Urinary bladder (tissue), 4 donors: ENCODE data around the gene RARB. TPM values are rescaled to one million over a fixed set of nuclear protein-coding genes. Genes with fewer than 3 reads are reported as not detected.

ENCODE experiments used
- DNase-seq: peaks from one replicate; pipeline ENCODE4 v3.0.0-alpha.2; 2015; ENCODE audit errors: extremely low spot score
- H3K27ac ChIP-seq: one replicate; pipeline ENCODE4 v1.5.1; 2013; ENCODE audit warnings: low read depth, mild to moderate bottlenecking, moderate library complexity
- H3K36me3 ChIP-seq: one replicate; pipeline ENCODE4 v1.6.1; 2013; ENCODE audit warnings: mild to moderate bottlenecking, moderate library complexity; ENCODE audit not compliant: insufficient read depth
- H3K4me1 ChIP-seq: one replicate; pipeline ENCODE4 v1.6.1; 2013; ENCODE audit warnings: mild to moderate bottlenecking, moderate library complexity; ENCODE audit not compliant: insufficient read depth
- H3K4me3 ChIP-seq: one replicate; pipeline ENCODE4 v1.5.1; 2013; ENCODE audit warnings: low read depth, low read length
- WGBS: extraction: QIAGEN DNeasy Blood & Tissue Kit; methylation state at CpG from one replicate; pipeline ENCODE4 v1.1.7; 2013; 5-methylcytosine and 5-hydroxymethylcytosine counted together
- polyA plus RNA-seq: library from polyadenylated mRNA; stranded (reverse); fragments of 200-250 nt; gene quantifications from one replicate; pipeline ENCODE4 v1.2.3, GENCODE V29; 2013
- total RNA-seq: library from RNA; depleted of rRNA; stranded (reverse); fragments of >200 nt; gene quantifications from one replicate; pipeline ENCODE4 v1.2.3, GENCODE V29; 2014
- donor health status: healthy with polysubstance abuse.
- donor health status: healthy.

RARB gene
- total and polyA plus RNA-seq, 2 donors: 12.3 to 70.7 TPM

DNA sequence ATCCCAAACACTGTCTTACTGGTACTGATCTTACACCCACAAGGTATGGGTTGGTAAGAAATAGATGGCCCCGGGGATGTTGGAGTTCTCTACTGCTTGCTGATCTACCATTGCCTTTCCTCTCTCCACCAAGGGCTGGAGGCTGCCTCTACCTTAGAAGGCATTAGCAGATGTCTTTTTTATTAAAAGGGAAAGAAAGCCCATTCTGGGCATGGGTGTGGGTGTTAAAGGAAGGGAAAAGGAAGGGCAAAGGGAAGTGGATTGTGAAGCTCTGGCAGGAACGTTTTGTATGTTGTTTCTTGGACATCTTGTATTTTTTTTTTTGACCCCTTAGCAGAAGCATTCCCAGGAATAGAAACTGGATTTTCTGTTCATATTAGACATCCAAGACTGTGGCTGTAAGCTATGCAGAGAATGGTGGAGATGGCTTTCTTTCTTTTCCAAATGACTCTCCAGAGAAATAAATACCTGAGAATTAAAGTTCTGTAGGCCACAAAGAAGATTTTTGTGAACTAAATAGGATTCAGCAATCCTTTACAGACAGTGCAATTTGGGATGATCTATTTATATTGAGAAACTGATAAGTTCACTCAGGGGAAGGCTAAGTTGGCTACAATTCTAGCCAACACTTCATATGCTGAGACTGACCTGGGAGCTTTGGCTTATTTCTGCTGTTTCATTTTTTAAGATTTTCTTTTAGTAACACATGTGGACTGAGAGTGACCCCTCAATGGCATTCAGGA is 127.8 kb downstream of the RARB start:
- Histone ChIP-seq H3K4me1 (no peaks in the 10 kb centered on the region), H3K27ac (no peak overlapping the region), H3K4me3 (no peak overlapping the region), H3K36me3 (no peaks in the 10 kb centered on the region)
- WGBS: 47% methylated on average over 2 of the region's 2 CpGs
- no peak for DNase-seq

DNA sequence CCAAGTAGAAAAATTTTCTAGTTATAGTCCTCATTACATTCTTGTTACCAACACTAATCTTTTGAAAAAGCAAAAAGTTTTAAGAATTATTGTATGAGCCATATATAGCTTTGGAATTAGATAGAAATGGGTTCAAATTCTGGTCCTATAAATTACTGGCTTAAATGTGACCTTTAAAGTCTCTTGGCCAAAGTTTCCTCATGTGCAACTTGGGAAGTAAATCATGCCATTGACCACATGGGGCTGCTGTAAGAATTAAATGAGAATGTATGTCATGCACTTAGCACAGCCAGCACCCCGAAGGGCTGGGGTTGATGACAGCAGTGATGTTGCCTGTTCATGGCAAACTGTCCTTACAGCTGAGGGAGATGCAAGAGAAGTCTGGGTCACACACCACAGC is 128.4 kb downstream of the RARB start:
- WGBS: 61% methylated on average over 1 of the region's 1 CpG
- no peak for DNase-seq
- Histone ChIP-seq H3K4me3 (no peak overlapping the region), H3K4me1 (no peaks in the 10 kb centered on the region), H3K27ac (no peak overlapping the region), H3K36me3 (no peaks in the 10 kb centered on the region)

DNA sequence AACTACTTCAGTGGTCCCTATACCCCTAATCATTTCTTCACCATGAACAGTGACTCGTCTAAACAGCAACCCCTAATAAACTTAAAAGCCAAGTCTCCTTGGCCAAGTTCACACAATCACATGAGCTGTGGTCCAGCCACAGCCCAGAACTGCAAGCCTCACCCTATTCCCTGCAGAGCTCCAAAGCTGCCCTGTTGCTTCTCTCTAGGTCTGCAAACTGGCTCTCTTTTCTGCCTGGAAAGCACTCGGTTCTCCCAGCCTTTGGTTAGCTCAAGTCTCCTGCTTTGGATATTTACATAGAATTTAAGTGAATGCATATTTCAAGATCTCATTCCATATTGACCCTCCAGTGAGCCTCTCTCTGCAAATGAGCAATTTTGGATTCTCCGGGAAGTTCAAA is 129.6 kb downstream of the RARB start:
- H3K36me3 ChIP-seq: no peaks in the 10 kb centered on the region
- H3K4me3 ChIP-seq: no peak overlapping the region
- no peak for DNase-seq
- H3K4me1 ChIP-seq: no peaks in the 10 kb centered on the region
- H3K27ac ChIP-seq: no peak overlapping the region
- 43% methylated on average over 3 of the region's 3 CpGs for WGBS

DNA sequence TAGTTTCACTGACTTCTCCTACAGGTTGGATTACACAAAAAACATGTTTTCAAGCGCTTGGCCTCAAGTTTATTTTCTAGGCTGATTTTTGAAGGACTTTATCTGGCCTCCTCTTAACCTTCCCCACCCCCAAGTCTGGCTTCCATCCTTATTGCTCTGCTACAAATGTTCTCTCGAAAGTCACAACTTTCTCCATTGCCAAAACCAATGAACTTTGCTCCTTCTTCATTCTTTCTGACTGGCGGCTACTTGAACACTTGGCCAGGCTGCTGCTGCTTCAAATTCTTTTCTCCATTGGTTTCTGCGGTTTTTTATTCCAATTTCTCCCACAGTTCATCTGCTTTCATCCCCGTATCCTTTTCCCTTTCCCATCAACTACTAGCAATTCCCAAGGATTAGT is 130.1 kb downstream of the RARB start:
- no peak overlapping the region for H3K4me3 ChIP-seq
- H3K36me3 ChIP-seq: no peaks in the 10 kb centered on the region
- no peak overlapping the region for H3K27ac ChIP-seq
- DNase-seq: no peak
- H3K4me1 ChIP-seq: no peaks in the 10 kb centered on the region
- 52% methylated on average over 5 of the region's 5 CpGs for WGBS

DNA sequence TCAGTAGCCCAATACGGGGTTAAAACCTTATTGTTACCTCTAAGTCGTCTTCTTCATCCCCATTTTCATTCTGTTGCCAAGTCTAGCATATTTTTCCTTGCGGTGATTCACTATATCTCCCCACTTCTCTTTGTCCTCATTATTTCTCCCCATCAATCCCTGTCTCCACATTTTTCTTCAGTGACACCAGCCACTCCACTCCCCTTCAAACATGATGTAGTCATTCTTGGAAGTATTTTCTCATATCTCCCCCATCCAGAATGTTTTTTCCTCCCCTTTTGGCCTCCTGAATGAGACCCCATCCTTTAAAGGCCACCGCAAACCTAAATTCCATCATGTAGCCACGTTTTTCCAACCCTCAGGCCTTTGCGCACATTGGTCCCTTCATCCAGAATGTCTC is 130.7 kb downstream of the RARB start:
- no peak for DNase-seq
- no peaks in the 10 kb centered on the region for H3K36me3 ChIP-seq
- H3K4me3 ChIP-seq: no peak overlapping the region
- H3K27ac ChIP-seq: no peak overlapping the region
- WGBS: 82% methylated on average over 6 of the region's 6 CpGs
- no peaks in the 10 kb centered on the region for H3K4me1 ChIP-seq

DNA sequence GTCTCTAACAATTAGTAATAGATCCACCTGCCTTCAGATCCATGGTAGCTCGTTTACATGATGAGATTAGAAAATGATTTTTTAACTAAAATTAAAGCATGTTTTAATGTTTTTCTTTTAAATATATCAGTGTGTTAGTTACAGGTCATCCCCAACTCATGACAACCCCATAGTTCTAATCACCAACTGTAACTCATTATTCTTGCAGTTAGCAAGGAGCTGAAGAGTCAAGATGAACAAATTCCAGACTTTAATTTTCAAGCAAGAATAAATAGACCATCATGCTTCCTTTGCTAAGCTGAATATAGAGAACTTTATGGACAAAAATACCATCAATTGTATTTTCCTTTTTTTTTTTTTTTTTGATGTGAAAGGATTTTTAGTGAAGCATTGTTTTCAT is 135.5 kb downstream of the RARB start:
- Histone ChIP-seq H3K27ac (no peak overlapping the region), H3K4me3 (no peak overlapping the region), H3K36me3 (no peaks in the 10 kb centered on the region), H3K4me1 (no peaks in the 10 kb centered on the region)
- WGBS: 90% methylated on average over 1 of the region's 1 CpG
- DNase-seq: no peak

DNA sequence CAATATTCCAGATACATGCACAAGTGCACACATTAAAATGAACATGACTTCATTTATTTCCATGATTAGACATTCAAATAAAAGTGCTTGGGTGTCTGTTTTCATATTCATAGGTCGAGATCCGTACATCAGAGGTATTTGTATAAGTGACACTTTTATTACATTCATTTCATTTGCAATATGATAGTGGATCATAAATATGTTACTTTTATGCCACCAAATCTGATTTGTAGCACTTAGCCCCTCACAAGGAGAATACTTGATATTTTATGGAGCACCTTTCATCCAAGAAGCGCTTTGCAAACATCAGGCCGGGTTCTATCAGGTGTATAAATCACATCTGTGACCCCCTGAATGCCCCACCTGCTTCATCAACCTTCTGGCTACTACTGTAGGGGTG is 136.0 kb downstream of the RARB start:
- no peak for DNase-seq
- no peaks in the 10 kb centered on the region for H3K4me1 ChIP-seq
- WGBS: 90% methylated on average over 4 of the region's 4 CpGs
- H3K4me3 ChIP-seq: no peak overlapping the region
- no peak overlapping the region for H3K27ac ChIP-seq
- H3K36me3 ChIP-seq: no peaks in the 10 kb centered on the region

DNA sequence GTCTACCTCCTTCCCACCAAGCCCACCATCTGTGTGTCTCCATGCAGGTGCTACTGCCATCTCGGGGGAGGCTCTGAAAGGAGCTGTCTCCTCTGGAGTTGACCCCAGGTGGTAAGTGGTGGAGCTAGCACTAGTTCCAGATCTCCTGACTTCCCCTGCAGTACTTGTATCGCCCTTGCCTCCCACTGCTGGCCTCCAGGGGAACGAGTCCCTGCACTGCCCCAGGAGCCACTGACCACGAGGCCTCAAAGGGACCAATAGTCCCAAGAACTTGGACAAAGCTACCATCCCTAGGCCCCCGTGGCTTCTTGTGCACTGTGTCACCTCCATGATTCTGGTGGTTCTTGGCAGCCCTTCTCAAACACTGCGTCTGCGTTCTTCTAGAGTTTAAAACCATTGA is 137.7 kb downstream of the RARB start:
- Histone ChIP-seq H3K4me3 (no peak overlapping the region), H3K4me1 (no peaks in the 10 kb centered on the region), H3K36me3 (no peaks in the 10 kb centered on the region), H3K27ac (no peak overlapping the region)
- 96% methylated on average over 7 of the region's 7 CpGs for WGBS
- no peak for DNase-seq

DNA sequence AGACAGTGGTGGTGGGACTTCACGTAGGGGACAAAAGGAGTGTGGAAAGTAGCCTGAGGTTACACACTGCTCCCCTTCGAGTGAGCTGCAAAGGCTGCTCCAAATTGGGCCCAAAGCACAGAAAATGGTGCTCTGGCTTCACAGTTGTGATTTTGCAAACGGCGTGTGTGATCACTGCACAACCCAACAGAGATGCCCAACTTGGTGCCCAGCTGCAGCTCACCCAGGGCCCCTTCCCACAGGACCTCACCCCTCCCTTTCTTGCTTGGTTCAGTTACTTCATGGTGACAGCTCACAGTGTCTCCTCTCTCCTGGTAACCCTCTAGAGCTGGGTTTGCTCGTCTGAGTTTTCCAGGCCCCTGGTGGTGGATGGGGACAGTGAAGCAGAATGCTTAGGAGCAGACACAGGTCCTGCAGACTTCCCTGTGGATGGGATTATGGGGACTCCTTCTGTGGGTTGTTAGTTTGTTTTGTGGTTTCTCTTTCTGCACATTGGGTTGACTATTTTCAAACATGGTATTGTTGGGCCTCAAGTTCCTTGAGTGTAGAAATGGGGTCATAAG is 138.4 kb downstream of the RARB start:
- DNase-seq: no peak
- no peak overlapping the region for H3K27ac ChIP-seq
- WGBS: 88% methylated on average over 5 of the region's 5 CpGs
- H3K4me3 ChIP-seq: no peak overlapping the region
- no peaks in the 10 kb centered on the region for H3K36me3 ChIP-seq
- H3K4me1 ChIP-seq: no peaks in the 10 kb centered on the region

DNA sequence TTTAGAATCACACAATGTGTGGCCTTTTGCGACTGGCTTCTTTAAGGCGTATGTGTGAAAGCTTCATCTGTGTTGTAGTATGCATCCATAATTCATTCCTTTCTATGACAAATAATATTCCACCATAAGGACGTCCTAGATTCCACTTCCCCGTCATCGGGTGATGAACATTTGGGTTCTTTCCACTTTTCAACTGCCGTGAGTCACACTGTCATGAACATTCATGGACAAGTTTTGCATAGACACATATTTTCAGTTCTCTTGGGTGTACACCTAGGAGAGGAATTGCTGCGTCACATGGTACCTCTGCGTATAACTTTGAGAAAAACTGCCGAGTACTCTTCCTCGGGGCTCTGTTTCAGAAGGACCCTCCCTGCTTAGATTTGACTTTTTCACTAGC is 139.3 kb downstream of the RARB start:
- H3K4me3 ChIP-seq: no peak overlapping the region
- no peaks in the 10 kb centered on the region for H3K4me1 ChIP-seq
- no peak for DNase-seq
- no peaks in the 10 kb centered on the region for H3K36me3 ChIP-seq
- no peak overlapping the region for H3K27ac ChIP-seq
- WGBS: 84% methylated on average over 10 of the region's 10 CpGs

DNA sequence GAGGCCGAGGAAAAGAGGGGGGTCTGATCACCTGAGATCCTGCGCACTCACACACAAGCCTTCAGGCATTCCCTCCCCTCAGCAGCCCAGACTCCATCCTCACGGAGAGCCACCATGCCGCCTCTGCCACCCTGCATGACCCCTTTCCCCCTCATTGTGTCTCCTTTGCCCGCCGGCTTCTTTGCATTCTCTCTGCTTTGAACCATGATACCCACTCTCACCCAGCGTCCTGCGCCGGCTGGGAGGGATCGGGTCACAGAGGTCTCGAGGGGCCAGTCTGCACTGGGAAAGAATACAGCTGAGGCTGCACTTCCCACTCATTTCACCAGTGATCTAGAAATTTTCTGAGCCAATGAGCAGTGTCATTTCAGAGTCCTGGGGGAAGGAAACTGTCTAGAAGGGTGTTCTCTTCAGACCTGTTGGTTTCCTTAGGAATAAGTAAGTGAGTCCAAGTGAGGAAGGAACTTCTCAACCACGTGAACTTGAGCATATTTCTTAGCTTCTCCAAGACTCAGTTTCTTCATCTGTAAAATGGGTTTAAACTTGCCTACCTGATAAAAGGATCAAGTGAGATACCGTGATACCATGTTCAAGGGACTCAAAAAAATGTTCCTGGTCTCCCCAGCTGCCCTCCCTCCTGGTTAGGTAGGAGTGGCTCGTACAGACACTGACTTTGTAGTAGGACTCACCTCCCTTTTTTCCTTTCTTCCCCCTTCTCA is 139.9 kb downstream of the RARB start:
- no peak overlapping the region for H3K4me3 ChIP-seq
- no peaks in the 10 kb centered on the region for H3K36me3 ChIP-seq
- no peaks in the 10 kb centered on the region for H3K4me1 ChIP-seq
- no peak overlapping the region for H3K27ac ChIP-seq
- 95% methylated on average over 14 of the region's 14 CpGs for WGBS
- no peak for DNase-seq

DNA sequence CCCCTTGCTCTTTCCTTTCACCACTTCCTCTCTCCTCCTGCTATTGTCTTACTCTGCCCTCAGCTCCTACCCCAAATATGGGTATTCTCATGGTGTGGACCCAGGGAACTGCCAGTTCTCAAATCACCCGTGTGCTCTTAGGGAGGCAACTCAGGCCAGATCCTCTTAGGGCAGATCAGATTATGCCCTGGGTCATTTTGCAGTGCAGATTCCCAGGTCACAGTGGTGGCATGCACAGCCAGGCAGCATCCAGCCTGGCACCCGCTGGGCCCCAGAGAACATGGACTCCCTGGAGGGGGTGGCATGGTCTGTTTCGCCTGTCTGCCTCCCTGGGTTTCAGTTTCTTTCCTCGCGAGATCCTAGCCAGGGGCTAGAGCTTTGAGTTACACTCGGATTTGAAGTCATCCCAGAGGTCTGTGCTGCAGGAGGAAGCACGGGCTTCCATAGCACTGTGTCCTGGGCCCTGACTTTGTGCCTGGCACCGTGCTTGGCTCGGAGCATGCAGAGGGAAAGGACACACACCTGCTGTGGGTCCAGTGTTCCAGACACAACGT is 140.5 kb downstream of the RARB start:
- H3K36me3 ChIP-seq: no peaks in the 10 kb centered on the region
- WGBS: 88% methylated on average over 10 of the region's 10 CpGs
- no peak overlapping the region for H3K4me3 ChIP-seq
- H3K4me1 ChIP-seq: no peaks in the 10 kb centered on the region
- no peak for DNase-seq
- no peak overlapping the region for H3K27ac ChIP-seq

DNA sequence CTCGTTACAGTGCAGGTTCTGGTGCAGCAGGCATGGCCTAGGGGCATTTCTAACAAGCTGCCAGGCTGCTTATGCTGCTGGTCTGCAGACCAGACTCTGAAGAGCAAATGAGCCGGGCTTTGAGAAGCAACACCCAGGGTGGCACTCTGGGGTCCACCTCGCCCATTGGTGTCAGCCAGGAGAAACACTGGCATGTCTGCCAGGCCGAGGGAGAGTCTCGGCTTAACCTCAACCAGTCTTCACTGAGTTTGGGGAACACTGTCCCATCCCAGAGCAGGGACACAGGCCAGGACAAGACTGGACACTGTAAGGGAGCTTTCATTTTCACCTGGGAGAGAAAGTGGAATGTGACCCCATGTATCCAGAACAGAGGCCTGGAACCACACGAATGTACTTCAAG is 143.2 kb downstream of the RARB start:
- no peak for DNase-seq
- H3K4me3 ChIP-seq: no peak overlapping the region
- no peaks in the 10 kb centered on the region for H3K4me1 ChIP-seq
- H3K27ac ChIP-seq: no peak overlapping the region
- 93% methylated on average over 6 of the region's 6 CpGs for WGBS
- no peaks in the 10 kb centered on the region for H3K36me3 ChIP-seq

DNA sequence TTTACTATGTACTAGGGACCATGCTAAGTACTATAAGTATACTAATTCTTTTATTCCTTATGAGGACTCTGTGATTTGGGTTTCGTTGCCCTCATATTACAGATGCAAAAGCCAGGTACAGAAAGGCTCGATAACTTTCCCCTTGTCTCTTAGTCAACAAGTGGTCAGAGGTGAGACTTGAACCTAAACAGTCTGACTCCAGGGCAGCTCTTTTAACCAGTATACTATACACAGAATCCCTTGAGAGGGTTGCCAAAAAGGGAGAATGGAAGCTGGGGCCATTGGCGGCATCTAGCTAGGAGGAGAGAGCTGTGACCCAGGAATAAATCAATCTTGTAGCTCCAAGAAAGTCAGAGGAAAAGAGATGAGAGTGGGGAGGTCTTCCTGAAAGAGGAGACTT is 144.3 kb downstream of the RARB start:
- no peak overlapping the region for H3K27ac ChIP-seq
- no peaks in the 10 kb centered on the region for H3K36me3 ChIP-seq
- WGBS: 98% methylated on average over 3 of the region's 3 CpGs
- DNase-seq: no peak
- H3K4me1 ChIP-seq: no peaks in the 10 kb centered on the region
- no peak overlapping the region for H3K4me3 ChIP-seq
